Measurements from ENCODE around the gene RPS6KA5.
"Not testable (repeated sequence)": the region's sequence is repeated elsewhere in the genome, so short reads cannot be mapped to it uniquely, and the experiment has no call there.

Gene RPS6KA5

DNA sequence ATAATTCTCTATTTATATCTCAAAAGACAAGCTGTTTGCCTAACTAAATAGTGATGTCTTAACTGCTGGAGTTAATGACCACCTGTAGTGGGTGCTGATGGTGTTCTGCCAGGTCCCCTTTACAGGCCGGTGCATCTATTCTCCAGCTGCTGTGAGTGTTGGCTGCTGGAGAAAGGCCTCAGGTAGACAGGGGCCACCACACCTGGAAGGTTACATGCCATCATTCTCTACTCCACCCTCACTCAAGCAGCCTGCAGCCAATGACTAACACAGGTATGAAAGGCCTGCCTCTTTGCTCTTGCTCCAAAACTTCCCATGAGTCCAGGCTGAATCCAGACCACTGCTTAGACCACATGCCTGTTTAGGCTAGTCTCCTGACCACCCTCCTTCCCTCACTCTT lies 73.9 kb downstream of the RPS6KA5 start:
- Histone ChIP-seq H3K4me1 (ENCODE audit: control insufficient read depth, insufficient read depth, low read length, poor library complexity, severe bottlenecking) (no peaks in the 10 kb centered on the region), H3K36me3 (ENCODE audit: control insufficient read depth, insufficient read depth, low read length) (no peaks in the 10 kb centered on the region), H3K4me3 (ENCODE audit: extremely low read depth, insufficient read depth, low read length, poor library complexity, severe bottlenecking) (no peak overlapping the region), H3K9me3 (ENCODE audit: control insufficient read depth, low read length) (no peaks in the 10 kb centered on the region), H3K27ac (ENCODE audit: low read depth, low read length, severe bottlenecking) (no peak overlapping the region)
- no CpG with 5 or more reads among the region's 1 CpG for WGBS, 2 experiments (ENCODE audit: insufficient coverage in 2 of 2)

DNA sequence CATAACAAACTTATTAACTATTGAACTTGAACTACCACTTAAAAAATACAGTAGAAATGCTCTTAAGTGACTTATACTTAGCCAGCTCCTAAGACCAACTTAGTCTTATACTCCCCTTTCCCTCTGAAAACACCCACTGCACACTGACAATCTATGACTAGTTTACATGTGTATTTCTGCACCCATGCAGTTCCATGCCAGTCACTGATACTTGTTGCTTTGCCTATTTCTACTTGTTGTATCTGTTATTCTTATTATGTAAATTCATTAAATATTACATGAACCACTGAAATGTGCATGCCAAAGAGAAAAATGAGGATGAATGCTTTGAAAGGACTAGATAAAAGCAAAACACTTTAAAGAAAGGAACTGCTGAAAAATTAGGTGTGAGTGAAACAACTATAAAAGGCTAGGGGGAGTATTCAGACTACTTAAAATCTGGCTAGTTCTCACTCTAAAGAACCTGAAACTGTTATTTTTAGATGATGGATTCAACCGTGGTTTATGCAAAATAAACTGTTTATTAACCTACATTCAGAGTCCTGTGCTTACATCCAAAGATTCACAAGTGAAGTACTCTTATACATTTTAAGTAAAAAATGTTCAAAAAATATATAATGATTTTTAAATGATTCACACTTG lies 74.7 kb downstream of the RPS6KA5 start:
- Histone ChIP-seq H3K4me1 (ENCODE audit: control insufficient read depth, insufficient read depth, low read length, poor library complexity, severe bottlenecking) (no peaks in the 10 kb centered on the region), H3K9me3 (ENCODE audit: control insufficient read depth, low read length) (no peaks in the 10 kb centered on the region), H3K36me3 (ENCODE audit: control insufficient read depth, insufficient read depth, low read length) (no peaks in the 10 kb centered on the region), H3K27ac (ENCODE audit: low read depth, low read length, severe bottlenecking) (no peak overlapping the region), H3K4me3 (ENCODE audit: extremely low read depth, insufficient read depth, low read length, poor library complexity, severe bottlenecking) (no peak overlapping the region)
- WGBS, 2 experiments (ENCODE audit: insufficient coverage in 2 of 2), result no CpG with 5 or more reads among the region's 1 CpG

DNA sequence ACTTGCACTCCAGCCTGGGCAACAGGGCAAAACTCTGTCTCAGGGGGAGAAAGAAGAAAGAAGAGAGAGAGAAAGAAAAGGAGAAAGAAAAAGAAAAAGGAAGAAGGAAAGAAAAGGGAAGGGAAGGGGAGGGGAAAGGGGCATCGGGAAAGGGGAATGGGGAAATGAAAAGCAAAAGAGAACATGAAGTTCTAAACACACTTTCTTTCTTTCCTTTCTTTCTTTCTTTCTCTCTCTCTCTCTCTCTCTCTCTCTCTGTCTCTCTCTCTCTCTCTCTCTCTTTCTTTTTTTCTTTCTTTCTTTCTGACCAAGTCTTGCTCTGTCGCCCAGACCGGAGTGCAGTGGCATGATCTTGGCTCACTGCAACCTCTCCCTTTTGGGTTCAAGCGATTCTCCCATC lies 76.9 kb downstream of the RPS6KA5 start:
- Histone ChIP-seq H3K4me1 (ENCODE audit: control insufficient read depth, insufficient read depth, low read length, poor library complexity, severe bottlenecking) (no peaks in the 10 kb centered on the region), H3K27ac (ENCODE audit: low read depth, low read length, severe bottlenecking) (no peak overlapping the region), H3K4me3 (ENCODE audit: extremely low read depth, insufficient read depth, low read length, poor library complexity, severe bottlenecking) (no peak overlapping the region), H3K9me3 (ENCODE audit: control insufficient read depth, low read length) (no peaks in the 10 kb centered on the region), H3K36me3 (ENCODE audit: control insufficient read depth, insufficient read depth, low read length) (no peaks in the 10 kb centered on the region)
- WGBS, 2 experiments (ENCODE audit: insufficient coverage in 2 of 2), result 88 to 96% methylated on average over 3 of the region's 4 CpGs

DNA sequence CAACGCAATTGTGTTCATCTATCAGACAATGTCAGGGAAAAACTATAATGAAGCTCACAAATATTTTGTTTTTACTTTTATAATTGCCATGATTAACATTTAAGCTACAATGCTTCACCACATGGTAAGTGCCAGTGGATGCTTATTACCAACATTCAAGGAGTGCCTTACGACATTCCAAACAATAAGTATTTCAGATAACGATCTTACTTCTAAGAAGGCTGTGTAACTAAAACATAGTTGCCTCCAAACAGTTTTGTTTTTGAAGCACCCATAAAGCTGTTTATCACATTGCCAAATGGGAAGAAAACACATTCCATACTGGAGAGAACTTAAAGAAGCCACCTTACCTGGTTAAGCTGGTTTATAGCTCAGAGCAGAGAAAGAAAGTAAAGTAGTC lies 78.8 kb downstream of the RPS6KA5 start:
- Histone ChIP-seq H3K4me1 (ENCODE audit: control insufficient read depth, insufficient read depth, low read length, poor library complexity, severe bottlenecking) (no peaks in the 10 kb centered on the region), H3K36me3 (ENCODE audit: control insufficient read depth, insufficient read depth, low read length) (no peaks in the 10 kb centered on the region), H3K27ac (ENCODE audit: low read depth, low read length, severe bottlenecking) (no peak overlapping the region), H3K9me3 (ENCODE audit: control insufficient read depth, low read length) (no peaks in the 10 kb centered on the region), H3K4me3 (ENCODE audit: extremely low read depth, insufficient read depth, low read length, poor library complexity, severe bottlenecking) (no peak overlapping the region)
- 80 to 100% methylated on average over 1 to 2 of the region's 3 CpGs for WGBS, 2 experiments (ENCODE audit: insufficient coverage in 2 of 2)

DNA sequence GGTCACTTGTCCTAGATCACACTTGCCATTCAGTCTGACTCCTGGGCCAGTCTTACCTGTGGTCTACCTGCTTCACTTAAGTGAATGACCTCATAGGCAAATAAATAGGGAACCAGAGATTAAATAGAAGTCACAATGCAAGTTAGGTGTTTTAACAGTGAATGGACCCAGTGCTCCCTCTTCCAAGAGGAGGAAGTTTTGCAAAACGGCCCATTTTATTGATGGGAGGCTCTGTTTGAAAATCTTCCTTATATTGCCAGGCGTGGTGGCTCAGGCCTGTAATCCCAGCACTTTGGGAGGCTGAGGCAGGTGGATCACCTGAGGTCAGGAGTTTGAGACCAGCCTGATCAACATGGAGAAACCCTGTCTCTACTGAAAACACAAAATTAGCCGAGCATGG lies 79.8 kb downstream of the RPS6KA5 start:
- not testable (repeated sequence) for H3K27ac ChIP-seq (ENCODE audit: low read depth, low read length, severe bottlenecking); H3K4me3 ChIP-seq (ENCODE audit: extremely low read depth, insufficient read depth, low read length, poor library complexity, severe bottlenecking); H3K4me1 ChIP-seq (ENCODE audit: control insufficient read depth, insufficient read depth, low read length, poor library complexity, severe bottlenecking); H3K36me3 ChIP-seq (ENCODE audit: control insufficient read depth, insufficient read depth, low read length); H3K9me3 ChIP-seq (ENCODE audit: control insufficient read depth, low read length)
- 85 to 100% methylated on average over 1 to 2 of the region's 3 CpGs for WGBS, 2 experiments (ENCODE audit: insufficient coverage in 2 of 2)

DNA sequence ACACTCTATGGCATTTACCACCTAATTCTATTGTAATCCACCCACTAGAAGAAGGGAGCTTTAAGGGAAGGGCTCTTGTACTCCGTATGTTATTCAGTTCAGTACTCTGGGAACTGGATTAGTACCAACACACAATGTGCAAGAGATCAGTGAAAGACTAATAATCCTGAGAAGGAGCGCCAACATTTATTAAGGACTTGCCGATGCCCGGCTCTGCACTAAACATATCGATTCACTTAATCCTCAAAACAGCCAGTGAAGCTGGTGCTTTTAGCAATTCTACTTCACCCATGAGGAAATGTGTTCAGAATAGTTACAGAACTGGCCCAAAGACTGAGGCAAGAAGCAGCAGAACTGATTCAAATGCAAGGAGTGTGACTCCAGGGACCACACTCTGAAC lies 80.9 kb downstream of the RPS6KA5 start:
- 88% methylated on average over 5 of the region's 5 CpGs; no CpG with 5 or more reads in 1 of the 2 experiments for WGBS, 2 experiments (ENCODE audit: insufficient coverage in 2 of 2)
- H3K4me3 ChIP-seq (ENCODE audit: extremely low read depth, insufficient read depth, low read length, poor library complexity, severe bottlenecking), result no peak overlapping the region
- H3K36me3 ChIP-seq (ENCODE audit: control insufficient read depth, insufficient read depth, low read length), result no peaks in the 10 kb centered on the region

DNA sequence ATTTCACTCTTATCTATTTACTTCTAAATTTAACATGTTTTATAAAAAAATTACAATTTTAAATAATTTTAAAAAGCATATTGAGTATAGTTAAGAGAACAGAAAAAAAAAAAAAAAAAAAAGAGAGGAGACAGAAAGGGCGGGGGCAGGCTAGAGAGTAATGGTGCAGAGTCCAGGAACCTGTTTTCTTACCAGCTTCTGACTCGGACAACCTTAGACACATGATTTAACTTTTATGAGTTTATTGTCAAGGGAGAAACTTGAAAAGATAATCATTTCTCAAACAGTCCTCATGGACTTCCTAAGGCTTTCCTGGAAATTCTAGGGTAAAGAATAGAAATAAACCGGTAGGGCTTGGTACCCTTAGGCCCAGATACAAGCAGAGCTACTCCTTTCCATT lies 84.3 kb downstream of the RPS6KA5 start:
- 100% methylated on average over 1 of the region's 3 CpGs for WGBS, 2 experiments (ENCODE audit: insufficient coverage in 2 of 2)
- H3K9me3 ChIP-seq (ENCODE audit: control insufficient read depth, low read length), result no peaks in the 10 kb centered on the region
- no peak overlapping the region for H3K27ac ChIP-seq (ENCODE audit: low read depth, low read length, severe bottlenecking)
- H3K4me3 ChIP-seq (ENCODE audit: extremely low read depth, insufficient read depth, low read length, poor library complexity, severe bottlenecking), result no peak overlapping the region
- H3K36me3 ChIP-seq (ENCODE audit: control insufficient read depth, insufficient read depth, low read length), result no peaks in the 10 kb centered on the region
- H3K4me1 ChIP-seq (ENCODE audit: control insufficient read depth, insufficient read depth, low read length, poor library complexity, severe bottlenecking), result no peaks in the 10 kb centered on the region

More for the DNA sequence above, 80.9 kb downstream of the RPS6KA5 start:
- Histone ChIP-seq H3K27ac (ENCODE audit: low read depth, low read length, severe bottlenecking) (no peak overlapping the region), H3K9me3 (ENCODE audit: control insufficient read depth, low read length) (no peaks in the 10 kb centered on the region), H3K4me1 (ENCODE audit: control insufficient read depth, insufficient read depth, low read length, poor library complexity, severe bottlenecking) (no peaks in the 10 kb centered on the region)

DNA sequence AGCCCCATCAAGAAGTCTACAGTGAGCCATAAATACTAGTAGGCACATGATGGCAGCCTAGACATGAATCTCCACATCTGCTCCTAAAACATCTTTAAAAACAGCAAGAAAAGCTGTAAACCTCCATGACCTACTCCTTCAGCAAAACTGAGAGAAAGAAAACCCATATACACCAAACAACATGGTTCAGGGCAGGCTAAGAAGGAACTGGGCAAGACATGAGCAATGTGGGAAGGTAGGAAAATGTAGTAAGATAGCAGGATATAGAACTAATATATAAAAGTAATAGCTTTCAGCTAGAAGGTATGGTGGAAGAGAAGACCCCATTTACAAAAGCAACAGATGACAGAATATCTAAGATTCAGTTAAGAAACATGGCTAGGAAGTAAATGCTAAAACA lies 88.8 kb downstream of the RPS6KA5 start:
- Histone ChIP-seq H3K27ac (ENCODE audit: low read depth, low read length, severe bottlenecking) (no peak overlapping the region), H3K4me3 (ENCODE audit: extremely low read depth, insufficient read depth, low read length, poor library complexity, severe bottlenecking) (no peak overlapping the region), H3K4me1 (ENCODE audit: control insufficient read depth, insufficient read depth, low read length, poor library complexity, severe bottlenecking) (no peaks in the 10 kb centered on the region), H3K9me3 (ENCODE audit: control insufficient read depth, low read length) (peaks cover 5% of the 10 kb centered on the region), H3K36me3 (ENCODE audit: control insufficient read depth, insufficient read depth, low read length) (no peaks in the 10 kb centered on the region)

DNA sequence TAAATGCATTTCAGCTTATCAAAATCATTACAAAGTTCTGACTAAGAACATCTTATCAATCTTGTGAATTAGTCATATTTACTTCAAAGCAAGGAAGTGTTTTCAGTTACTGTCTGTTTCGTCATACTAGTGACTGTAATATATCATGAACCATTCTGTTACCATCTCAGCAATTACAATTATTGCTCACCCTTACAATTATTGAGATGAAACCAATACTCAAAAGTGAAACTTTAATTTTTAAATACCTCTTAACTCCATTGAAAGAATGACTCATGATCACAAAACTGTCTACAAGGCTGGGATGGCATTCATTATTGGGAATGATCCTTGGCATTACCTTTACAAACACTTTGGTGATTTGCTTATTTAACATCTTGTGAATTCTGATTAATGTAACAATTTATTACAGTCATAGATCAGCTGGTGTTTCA lies 90.3 kb downstream of the RPS6KA5 start:
- 100% methylated on average over 1 of the region's 1 CpG; no CpG with 5 or more reads in 1 of the 2 experiments for WGBS, 2 experiments (ENCODE audit: insufficient coverage in 2 of 2)
- Histone ChIP-seq H3K27ac (ENCODE audit: low read depth, low read length, severe bottlenecking) (no peak overlapping the region), H3K4me1 (ENCODE audit: control insufficient read depth, insufficient read depth, low read length, poor library complexity, severe bottlenecking) (no peaks in the 10 kb centered on the region), H3K9me3 (ENCODE audit: control insufficient read depth, low read length) (peaks cover 5% of the 10 kb centered on the region), H3K36me3 (ENCODE audit: control insufficient read depth, insufficient read depth, low read length) (no peaks in the 10 kb centered on the region), H3K4me3 (ENCODE audit: extremely low read depth, insufficient read depth, low read length, poor library complexity, severe bottlenecking) (no peak overlapping the region)

DNA sequence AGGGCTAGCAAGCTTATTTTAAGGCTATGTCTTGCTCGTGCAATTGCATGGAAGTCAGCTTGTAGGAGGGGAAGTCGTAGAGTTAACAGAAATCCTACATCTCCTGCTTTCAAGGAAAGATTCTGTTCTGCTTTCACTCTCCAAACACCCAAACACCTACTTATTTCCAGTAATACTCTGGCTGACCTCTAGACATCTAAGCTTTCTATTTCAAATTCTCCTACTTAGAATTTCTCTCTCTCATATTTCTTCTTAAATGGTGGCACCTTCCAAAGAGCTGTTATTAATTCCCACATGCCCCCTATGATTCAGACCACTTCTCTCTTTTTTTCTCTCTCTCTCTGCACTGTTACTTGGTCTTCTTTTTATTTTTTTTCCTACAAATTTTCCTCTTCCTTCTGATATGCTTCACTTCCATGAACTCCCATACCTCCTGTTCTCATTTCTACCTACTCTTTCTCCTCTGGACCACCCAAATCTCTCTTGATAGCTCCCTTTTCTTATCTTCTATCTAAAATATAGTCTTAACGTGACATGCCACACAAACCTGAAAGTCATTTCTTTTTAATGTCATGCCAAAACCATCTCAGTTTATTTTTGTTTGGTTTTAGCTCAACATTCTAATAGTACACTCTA lies 90.8 kb downstream of the RPS6KA5 start:
- 94% methylated on average over 2 of the region's 3 CpGs; no CpG with 5 or more reads in 1 of the 2 experiments for WGBS, 2 experiments (ENCODE audit: insufficient coverage in 2 of 2)
- no peak overlapping the region for H3K27ac ChIP-seq (ENCODE audit: low read depth, low read length, severe bottlenecking)
- no peak overlapping the region for H3K4me3 ChIP-seq (ENCODE audit: extremely low read depth, insufficient read depth, low read length, poor library complexity, severe bottlenecking)
- peaks cover 5% of the 10 kb centered on the region for H3K9me3 ChIP-seq (ENCODE audit: control insufficient read depth, low read length)
- no peaks in the 10 kb centered on the region for H3K36me3 ChIP-seq (ENCODE audit: control insufficient read depth, insufficient read depth, low read length)
- no peaks in the 10 kb centered on the region for H3K4me1 ChIP-seq (ENCODE audit: control insufficient read depth, insufficient read depth, low read length, poor library complexity, severe bottlenecking)

DNA sequence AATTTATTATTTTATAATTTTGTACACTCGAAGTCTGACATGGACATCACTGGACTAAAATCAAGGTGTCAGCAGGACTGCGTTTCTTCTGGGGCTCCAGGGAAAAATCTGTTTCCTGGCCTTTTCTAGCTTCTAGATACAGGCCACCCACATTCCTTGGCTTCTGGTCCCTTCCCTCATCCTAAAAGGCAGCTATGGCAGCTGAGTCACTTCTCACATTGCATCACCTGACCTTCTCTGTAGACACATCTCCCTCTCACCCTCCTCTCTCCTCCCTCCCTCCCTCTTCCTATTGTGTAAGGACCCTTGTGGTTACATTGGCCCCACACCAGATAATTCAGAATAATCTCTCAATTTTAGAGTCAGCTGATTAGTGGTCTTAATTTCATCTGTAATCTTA lies 92.4 kb downstream of the RPS6KA5 start:
- 92 to 100% methylated on average over 2 of the region's 2 CpGs for WGBS, 2 experiments (ENCODE audit: insufficient coverage in 2 of 2)
- no peak overlapping the region for H3K27ac ChIP-seq (ENCODE audit: low read depth, low read length, severe bottlenecking)
- peaks cover 5% of the 10 kb centered on the region for H3K9me3 ChIP-seq (ENCODE audit: control insufficient read depth, low read length)
- no peak overlapping the region for H3K4me3 ChIP-seq (ENCODE audit: extremely low read depth, insufficient read depth, low read length, poor library complexity, severe bottlenecking)
- H3K36me3 ChIP-seq (ENCODE audit: control insufficient read depth, insufficient read depth, low read length), result no peaks in the 10 kb centered on the region
- no peaks in the 10 kb centered on the region for H3K4me1 ChIP-seq (ENCODE audit: control insufficient read depth, insufficient read depth, low read length, poor library complexity, severe bottlenecking)
